HepG2 (cell line): ENCODE measurements around the gene EEF1A2. TPM values are rescaled to one million over a fixed set of nuclear protein-coding genes. Genes with fewer than 3 reads are reported as not detected.
A peak's percentile ranks its signal among the peaks of the same experiment; 100 is the strongest.

Source experiments
- BCL6 ChIP-seq: IDR thresholded peaks from 2 replicates; pipeline ENCODE4 v1.6.1; 2016; ENCODE audit warnings: missing genetic modification reagents, missing compliant biosample characterization
- CENPT ChIP-seq: sonication (generic); formaldehyde crosslinking; IDR thresholded peaks from 2 replicates; pipeline ENCODE4 v1.8.0; 2022; ENCODE audit warnings: low read depth, mild to moderate bottlenecking, moderate library complexity, missing genetic modification reagents
- GATA4 ChIP-seq: sonication (generic); IDR thresholded peaks from 2 replicates; pipeline ENCODE4 v1.6.1; 2016; ENCODE audit warnings: antibody characterized with exemption, low read depth, borderline replicate concordance
- IKZF4 ChIP-seq: sonication (generic); formaldehyde crosslinking; IDR thresholded peaks from 2 replicates; pipeline ENCODE4 v1.5.1; 2020; ENCODE audit warnings: borderline replicate concordance, mild to moderate bottlenecking, low read depth, missing genetic modification reagents; ENCODE audit errors: not compliant biosample characterization
- ISX ChIP-seq: sonication (generic); formaldehyde crosslinking; conservative IDR thresholded peaks from 2 replicates; pipeline ENCODE4 v1.5.0; 2020; ENCODE audit warnings: missing genetic modification reagents
- KMT2B ChIP-seq: IDR thresholded peaks from 2 replicates; pipeline ENCODE4 v1.6.1; 2016; ENCODE audit warnings: missing genetic modification reagents, missing compliant biosample characterization
- MAFF ChIP-seq: IDR thresholded peaks from 2 replicates; pipeline ENCODE4 v1.6.1; 2011; ENCODE audit warnings: low read depth, low read length, improper control_type of control experiment
- MTA1 ChIP-seq: sonication (generic); formaldehyde crosslinking; IDR thresholded peaks from 2 replicates; pipeline ENCODE4 v1.4.0; 2020; ENCODE audit warnings: missing genetic modification reagents, mild to moderate bottlenecking, borderline replicate concordance
- MYNN ChIP-seq: sonication (generic); formaldehyde crosslinking; IDR thresholded peaks from 2 replicates; pipeline ENCODE4 v1.4.0; 2020; ENCODE audit warnings: mild to moderate bottlenecking, low read depth, missing genetic modification reagents
- NCOR1 ChIP-seq: fragments of 200-600 bp; sonication (generic); IDR thresholded peaks from 2 replicates; pipeline ENCODE4 v1.7.0; 2017; ENCODE audit warnings: antibody characterized with exemption, low read length, borderline replicate concordance
- PHF5A ChIP-seq: IDR thresholded peaks from one replicate; pipeline ENCODE4 v1.6.1; 2018; ENCODE audit warnings: low read depth, missing genetic modification reagents; ENCODE audit not compliant: unreplicated experiment
- ZNF205 ChIP-seq: IDR thresholded peaks from 2 replicates; pipeline ENCODE4 v1.6.1; 2018; ENCODE audit warnings: missing biosample characterization, missing genetic modification reagents
- ZNF660 ChIP-seq: sonication (generic); formaldehyde crosslinking; IDR thresholded peaks from 2 replicates; pipeline ENCODE4 v1.5.1; 2020; ENCODE audit warnings: mild to moderate bottlenecking, low read depth, missing genetic modification reagents, borderline replicate concordance
- polyA plus RNA-seq, 8 experiments: library from polyadenylated mRNA; depleted of rRNA in 3 of 8; stranded (reverse) in 7 of 8; unstranded in 1 of 8; fragments of >200 nt; fragmentation: Illumina TruSeq in 4 of 8; extraction: Trizol in 4 of 8; gene quantifications; 2 replicates each; pipeline versions ENCODE4 v1.2.1 to v1.2.3, GENCODE V29; 2011 to 2016; ENCODE audit warnings: low read depth in 4 of 8, missing spikeins in 1 of 8, mixed read lengths in 1 of 8; ENCODE audit not compliant: insufficient read depth in 1 of 8
- total RNA-seq, 5 experiments: library from RNA; depleted of rRNA; stranded (reverse); fragments of >200 nt; fragmentation: Illumina TruSeq; extraction: Trizol; gene quantifications; 2 replicates each; pipeline ENCODE4 v1.2.3, GENCODE V29; 2016; ENCODE audit warnings: low read depth in 1 of 5
- TF ChIP-seq, protein P1 (sequence below): sonication (generic); formaldehyde crosslinking; IDR thresholded peaks from 2 replicates; pipeline ENCODE4 v1.5.0; 2020; ENCODE audit warnings: mild to moderate bottlenecking, missing genetic modification reagents, borderline replicate concordance
- TF ChIP-seq, protein P2 (sequence below): sonication (generic); formaldehyde crosslinking; IDR thresholded peaks from 2 replicates; pipeline ENCODE4 v1.4.0; 2020; ENCODE audit warnings: low read depth, mild to moderate bottlenecking, missing genetic modification reagents

Gene EEF1A2
- total and polyA plus RNA-seq, 2 of the 13 experiments (the other 11 are each of a cell fraction or from before 2014, with no cell fraction given) = 0.44 to 0.87 TPM

DNA sequence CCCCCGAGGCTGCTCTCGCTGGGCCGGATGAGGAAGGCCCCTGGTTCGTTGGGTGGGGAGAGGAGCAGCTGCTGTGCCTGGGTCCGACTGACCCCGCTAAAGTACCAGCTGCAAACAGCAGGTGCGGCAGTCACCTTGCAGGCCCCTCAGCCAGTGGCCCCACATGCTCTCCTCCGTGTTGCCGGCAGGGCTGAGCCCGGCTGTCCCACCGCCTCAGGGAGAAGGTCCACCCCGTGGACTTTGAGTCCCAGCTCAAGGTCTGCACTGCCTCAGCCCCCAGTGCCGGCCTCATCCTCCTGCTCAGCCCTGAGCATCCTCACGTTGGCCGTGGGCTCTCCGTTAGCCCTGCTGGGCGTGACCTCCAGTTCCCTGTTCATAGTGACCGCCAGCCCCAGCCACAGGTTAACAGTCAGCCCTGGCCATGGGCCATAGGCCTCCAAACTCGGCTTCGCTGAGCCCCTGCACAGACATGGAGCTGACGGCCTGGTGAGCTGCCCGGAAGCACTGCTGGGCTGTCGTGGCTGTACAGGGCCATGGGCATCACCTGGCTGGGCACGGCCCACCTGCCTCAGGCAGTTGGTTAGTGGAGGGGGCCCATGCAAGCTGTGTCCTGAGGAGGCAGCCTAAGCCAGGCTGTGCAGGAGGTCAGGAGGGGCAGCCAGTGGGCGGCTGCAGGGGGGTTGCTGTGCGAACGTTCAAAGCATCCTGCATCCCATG lies 45.5 kb upstream of the EEF1A2 start (continued):
- TF ChIP-seq PHF5A (no peak), ISX (CRISPR knock-in tag) (no peak), MTA1 (CRISPR knock-in tag) (peak; percentile 85), BCL6 (CRISPR knock-in tag) (no peak), NCOR1 (peak; percentile 94), MAFF (no peak), GATA4 (no peak), IKZF4 (CRISPR knock-in tag) (no peak), KMT2B (CRISPR knock-in tag) (peak; percentile 17; the same call in 1 of the 2 replicates), CENPT (no peak), ZNF205 (peak; percentile 20; the same call in 1 of the 2 replicates), ZNF660 (CRISPR knock-in tag) (no peak), MYNN (CRISPR knock-in tag) (no peak)
- TF ChIP-seq, protein P1, sequence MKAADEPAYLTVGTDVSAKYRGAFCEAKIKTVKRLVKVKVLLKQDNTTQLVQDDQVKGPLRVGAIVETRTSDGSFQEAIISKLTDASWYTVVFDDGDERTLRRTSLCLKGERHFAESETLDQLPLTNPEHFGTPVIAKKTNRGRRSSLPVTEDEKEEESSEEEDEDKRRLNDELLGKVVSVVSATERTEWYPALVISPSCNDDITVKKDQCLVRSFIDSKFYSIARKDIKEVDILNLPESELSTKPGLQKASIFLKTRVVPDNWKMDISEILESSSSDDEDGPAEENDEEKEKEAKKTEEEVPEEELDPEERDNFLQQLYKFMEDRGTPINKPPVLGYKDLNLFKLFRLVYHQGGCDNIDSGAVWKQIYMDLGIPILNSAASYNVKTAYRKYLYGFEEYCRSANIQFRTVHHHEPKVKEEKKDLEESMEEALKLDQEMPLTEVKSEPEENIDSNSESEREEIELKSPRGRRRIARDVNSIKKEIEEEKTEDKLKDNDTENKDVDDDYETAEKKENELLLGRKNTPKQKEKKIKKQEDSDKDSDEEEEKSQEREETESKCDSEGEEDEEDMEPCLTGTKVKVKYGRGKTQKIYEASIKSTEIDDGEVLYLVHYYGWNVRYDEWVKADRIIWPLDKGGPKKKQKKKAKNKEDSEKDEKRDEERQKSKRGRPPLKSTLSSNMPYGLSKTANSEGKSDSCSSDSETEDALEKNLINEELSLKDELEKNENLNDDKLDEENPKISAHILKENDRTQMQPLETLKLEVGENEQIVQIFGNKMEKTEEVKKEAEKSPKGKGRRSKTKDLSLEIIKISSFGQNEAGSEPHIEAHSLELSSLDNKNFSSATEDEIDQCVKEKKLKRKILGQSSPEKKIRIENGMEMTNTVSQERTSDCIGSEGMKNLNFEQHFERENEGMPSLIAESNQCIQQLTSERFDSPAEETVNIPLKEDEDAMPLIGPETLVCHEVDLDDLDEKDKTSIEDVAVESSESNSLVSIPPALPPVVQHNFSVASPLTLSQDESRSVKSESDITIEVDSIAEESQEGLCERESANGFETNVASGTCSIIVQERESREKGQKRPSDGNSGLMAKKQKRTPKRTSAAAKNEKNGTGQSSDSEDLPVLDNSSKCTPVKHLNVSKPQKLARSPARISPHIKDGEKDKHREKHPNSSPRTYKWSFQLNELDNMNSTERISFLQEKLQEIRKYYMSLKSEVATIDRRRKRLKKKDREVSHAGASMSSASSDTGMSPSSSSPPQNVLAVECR (CRISPR knock-in tag) = peak; percentile 61
- TF ChIP-seq, protein P2, sequence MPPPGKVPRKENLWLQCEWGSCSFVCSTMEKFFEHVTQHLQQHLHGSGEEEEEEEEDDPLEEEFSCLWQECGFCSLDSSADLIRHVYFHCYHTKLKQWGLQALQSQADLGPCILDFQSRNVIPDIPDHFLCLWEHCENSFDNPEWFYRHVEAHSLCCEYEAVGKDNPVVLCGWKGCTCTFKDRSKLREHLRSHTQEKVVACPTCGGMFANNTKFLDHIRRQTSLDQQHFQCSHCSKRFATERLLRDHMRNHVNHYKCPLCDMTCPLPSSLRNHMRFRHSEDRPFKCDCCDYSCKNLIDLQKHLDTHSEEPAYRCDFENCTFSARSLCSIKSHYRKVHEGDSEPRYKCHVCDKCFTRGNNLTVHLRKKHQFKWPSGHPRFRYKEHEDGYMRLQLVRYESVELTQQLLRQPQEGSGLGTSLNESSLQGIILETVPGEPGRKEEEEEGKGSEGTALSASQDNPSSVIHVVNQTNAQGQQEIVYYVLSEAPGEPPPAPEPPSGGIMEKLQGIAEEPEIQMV (CRISPR knock-in tag) = no peak
- TF ChIP-seq, all 625 proteins: peak for 115
